HepG2 (cell line): ENCODE measurements around the gene PATZ1. TPM values are rescaled to one million over a fixed set of nuclear protein-coding genes. Genes with fewer than 3 reads are reported as not detected.

Source experiments
- ATAC-seq: fragments of 200-7000 bp; cut with Tn5 transposase; 3 replicates; pipeline ENCODE4 v1.9.1; 2020; ENCODE audit warnings: mild to moderate bottlenecking, moderate library complexity
- BruUV-seq: library from RNA; stranded (reverse); fragments of 400-500 nt; replicated peaks from 2 replicates; lab custom pipeline; 2021; lab: Mats Ljungman, UMichigan
- CTCF ChIA-PET: fragments of 300-600 bp; formaldehyde crosslinking; extraction: SDS; loops from one replicate; lab custom pipeline; 2021; ENCODE audit warnings: low total read pairs, inconsistent platforms, low intra/inter-chr PET ratio; lab: Yijun Ruan, JAX
- POLR2A ChIA-PET: fragments of 350-600 bp; sonication (Branson Sonifier 250); formaldehyde crosslinking; loops from one replicate; lab custom pipeline; 2020; ENCODE audit warnings: antibody characterized with exemption, inconsistent platforms; lab: Yijun Ruan, JAX
- DNase-seq: peaks from one replicate; pipeline ENCODE4 v3.0.0-alpha.2; 2015; ENCODE audit warnings: low spot score
- FAIRE-seq: peaks from 3 replicates; lab custom pipeline; 2011; peaks lifted over from hg19 to GRCh38; lab: Jason Lieb, UNC
- H2AFZ ChIP-seq: one replicate; pipeline ENCODE4 v1.6.1; 2011; ENCODE audit warnings: low read length, inconsistent platforms
- H3K27ac ChIP-seq: fragments of 300-600 bp; 3 replicates; pipeline ENCODE4 v1.8.0; 2011; ENCODE audit warnings: mixed run types, mild to moderate bottlenecking, mixed read lengths, low read length, inconsistent platforms; ENCODE audit not compliant: insufficient read depth; ENCODE audit errors: extremely low read length
- H3K27me3 ChIP-seq, 2 experiments: fragments of 200-600 bp in 1 of 2; 2 replicates in 1 of 2; 3 replicates in 1 of 2; pipeline versions ENCODE4 v1.6.0 to v1.8.0; 2011; ENCODE audit warnings: low read length in 2 of 2, mild to moderate bottlenecking in 2 of 2, moderate library complexity in 2 of 2, inconsistent platforms in 1 of 2; ENCODE audit not compliant: insufficient read depth in 2 of 2, control insufficient read depth in 1 of 2
- H3K36me3 ChIP-seq, 2 experiments: fragments of 200-600 bp in 1 of 2; replicated peaks in 1 of 2; 2 replicates in 1 of 2; 3 replicates in 1 of 2; pipeline versions ENCODE4 v1.5.1 to v1.8.0; 2011; ENCODE audit warnings: low read length in 2 of 2, inconsistent platforms in 1 of 2; ENCODE audit not compliant: insufficient read depth in 2 of 2, control insufficient read depth in 1 of 2
- H3K4me1 ChIP-seq: 2 replicates; pipeline ENCODE4 v1.5.1; 2012; ENCODE audit warnings: low read length, inconsistent platforms; ENCODE audit not compliant: insufficient read depth
- H3K4me2 ChIP-seq: 2 replicates; pipeline ENCODE4 v1.6.0; 2011; ENCODE audit warnings: low read depth, low read length, inconsistent platforms
- H3K4me3 ChIP-seq, 3 experiments: fragments of 200-600 bp in 1 of 3; sonication (generic), shearing (Covaris generic) in 1 of 3; replicated peaks in 1 of 3; 2 replicates each; pipeline ENCODE4 v1.5.1; 2011 to 2016; ENCODE audit warnings: low read length in 3 of 3, inconsistent platforms in 2 of 3, low read depth in 2 of 3, mild to moderate bottlenecking in 2 of 3, control low read depth in 1 of 3, mixed read lengths in 1 of 3; ENCODE audit not compliant: insufficient read depth in 1 of 3
- H3K79me2 ChIP-seq: one replicate; pipeline ENCODE4 v1.6.1; 2011; ENCODE audit warnings: low read length, inconsistent platforms; ENCODE audit not compliant: insufficient read depth
- H3K9ac ChIP-seq: 2 replicates; pipeline ENCODE4 v1.6.0; 2011; ENCODE audit warnings: mild to moderate bottlenecking, low read depth, low read length, inconsistent platforms; ENCODE audit not compliant: insufficient read depth
- H3K9me3 ChIP-seq: 2 replicates; pipeline ENCODE4 v1.5.1; 2012; ENCODE audit warnings: mild to moderate bottlenecking, low read length
- H4K20me1 ChIP-seq: 2 replicates; pipeline ENCODE4 v1.6.0; 2011; ENCODE audit warnings: inconsistent platforms, mild to moderate bottlenecking, low read length, moderate library complexity; ENCODE audit not compliant: insufficient read depth
- ASH2L ChIP-seq: fragments of 300-600, 200-600 bp; sonication (generic); IDR thresholded peaks from 2 replicates; pipeline ENCODE4 v1.7.0; 2017; ENCODE audit warnings: low read depth, mild to moderate bottlenecking, moderate library complexity, mixed read lengths, low read length; ENCODE audit not compliant: insufficient read length
- ELF3 ChIP-seq: IDR thresholded peaks from 2 replicates; pipeline ENCODE4 v1.6.1; 2016; ENCODE audit warnings: missing genetic modification reagents, missing compliant biosample characterization
- HOXA3 ChIP-seq: sonication (generic); formaldehyde crosslinking; IDR thresholded peaks from 2 replicates; pipeline ENCODE4 v1.5.0; 2020; ENCODE audit warnings: missing genetic modification reagents
- MED13 ChIP-seq: sonication (generic); formaldehyde crosslinking; IDR thresholded peaks from 2 replicates; pipeline ENCODE4 v1.5.0; 2020; ENCODE audit warnings: missing genetic modification reagents
- MIER2 ChIP-seq: IDR thresholded peaks from 2 replicates; pipeline ENCODE4 v1.6.1; 2016; ENCODE audit warnings: missing biosample characterization, missing genetic modification reagents
- NKX3-1 ChIP-seq: sonication (generic); formaldehyde crosslinking; IDR thresholded peaks from 2 replicates; pipeline ENCODE4 v1.5.0; 2020; ENCODE audit warnings: missing genetic modification reagents
- PAXIP1 ChIP-seq: sonication (generic); formaldehyde crosslinking; conservative IDR thresholded peaks from 2 replicates; pipeline ENCODE4 v1.4.0; 2020; ENCODE audit warnings: mild to moderate bottlenecking, missing genetic modification reagents, moderate library complexity
- PRMT3 ChIP-seq: sonication (generic); formaldehyde crosslinking; IDR thresholded peaks from 2 replicates; pipeline ENCODE4 v1.8.1; 2022; ENCODE audit warnings: low read depth, mild to moderate bottlenecking, moderate library complexity, missing genetic modification reagents, borderline replicate concordance
- RARA ChIP-seq: IDR thresholded peaks from 2 replicates; pipeline ENCODE4 v1.6.1; 2016; ENCODE audit warnings: missing genetic modification reagents, missing compliant biosample characterization
- SMARCC2 ChIP-seq: fragments of 450-650 bp; IDR thresholded peaks from 2 replicates; pipeline ENCODE4 v1.6.1; 2017; ENCODE audit warnings: antibody characterized with exemption, mild to moderate bottlenecking
- TAF15 ChIP-seq: fragments of 200-400 bp; formaldehyde crosslinking; IDR thresholded peaks from one replicate; pipeline ENCODE4 v1.6.1; 2018; ENCODE audit warnings: mild to moderate bottlenecking, low read depth, low read length; ENCODE audit not compliant: poor library complexity, severe bottlenecking
- ZBTB44 ChIP-seq: sonication (generic); formaldehyde crosslinking; IDR thresholded peaks from 2 replicates; pipeline ENCODE4 v1.4.0; 2020; ENCODE audit warnings: missing genetic modification reagents
- ZNF160 ChIP-seq: sonication (generic); formaldehyde crosslinking; IDR thresholded peaks from 2 replicates; pipeline ENCODE4 v1.8.0; 2022; ENCODE audit warnings: mild to moderate bottlenecking, inconsistent platforms, missing genetic modification reagents
- ZNF292 ChIP-seq: sonication (generic); formaldehyde crosslinking; IDR thresholded peaks from 2 replicates; pipeline ENCODE4 v1.8.1; 2022; ENCODE audit warnings: mild to moderate bottlenecking, low read depth, missing genetic modification reagents, borderline replicate concordance
- ZNF652 ChIP-seq: IDR thresholded peaks from 2 replicates; pipeline ENCODE4 v1.6.1; 2016; ENCODE audit warnings: low read depth, borderline replicate concordance
- ZNF660 ChIP-seq: sonication (generic); formaldehyde crosslinking; IDR thresholded peaks from 2 replicates; pipeline ENCODE4 v1.5.1; 2020; ENCODE audit warnings: mild to moderate bottlenecking, low read depth, missing genetic modification reagents, borderline replicate concordance
- WGBS: methylation state at CpG from one replicate; pipeline ENCODE4 v1.1.6; 2017; ENCODE audit warnings: low lambda C conversion rate; 5-methylcytosine and 5-hydroxymethylcytosine counted together
- in situ Hi-C: cut with HindIII; loops from 2 replicates; pipeline ENCODE4 v1.10.0; 2017; ENCODE audit warnings: low pct_unique_long_range_greater_than_20kb; ENCODE audit not compliant: extremely low pct_ligation_motif_present
- intact Hi-C: fragments of 100-400 bp; cut with micrococcal nuclease; formaldehyde crosslinking; loops from one replicate; pipeline ENCODE4 v1.10.0; 2022; ENCODE audit not compliant: unreplicated experiment
- polyA plus RNA-seq, 8 experiments: library from polyadenylated mRNA; depleted of rRNA in 3 of 8; stranded (reverse) in 7 of 8; unstranded in 1 of 8; fragments of >200 nt; fragmentation: Illumina TruSeq in 4 of 8; extraction: Trizol in 4 of 8; gene quantifications; 2 replicates each; pipeline versions ENCODE4 v1.2.1 to v1.2.3, GENCODE V29; 2011 to 2016; ENCODE audit warnings: low read depth in 4 of 8, missing spikeins in 1 of 8, mixed read lengths in 1 of 8; ENCODE audit not compliant: insufficient read depth in 1 of 8
- total RNA-seq, 5 experiments: library from RNA; depleted of rRNA; stranded (reverse); fragments of >200 nt; fragmentation: Illumina TruSeq; extraction: Trizol; gene quantifications; 2 replicates each; pipeline ENCODE4 v1.2.3, GENCODE V29; 2016; ENCODE audit warnings: low read depth in 1 of 5
- TF ChIP-seq, protein P1 (sequence below): sonication (generic); formaldehyde crosslinking; IDR thresholded peaks from 2 replicates; pipeline ENCODE4 v1.4.0; 2020; ENCODE audit warnings: mild to moderate bottlenecking, missing genetic modification reagents
- TF ChIP-seq, protein P2 (sequence below): sonication (generic); formaldehyde crosslinking; IDR thresholded peaks from 2 replicates; pipeline ENCODE4 v1.4.0; 2020; ENCODE audit warnings: mild to moderate bottlenecking, missing genetic modification reagents

The PATZ1 gene
- total and polyA plus RNA-seq, 2 of the 13 experiments (the other 11 are each of a cell fraction or from before 2014, with no cell fraction given) = 24.9 to 30.5 TPM

- Histone ChIP-seq H2AFZ (no peak overlapping the region), H3K4me1 (peaks cover 25% of the 10 kb centered on the region), H3K27me3 (no peaks in the 10 kb centered on the region), H3K4me2 (peak overlapping the region; percentile 63), H3K9me3 (no peaks in the 10 kb centered on the region), H4K20me1 (no peaks in the 10 kb centered on the region), H3K4me3 (no peak overlapping the region; a peak in 1 of 6 replicates), H3K9ac (no peak overlapping the region), H3K27ac (no peak overlapping the region), H3K79me2 (no peaks in the 10 kb centered on the region), H3K36me3 (no peaks in the 10 kb centered on the region)
- intact Hi-C loops = no loop called here
- FAIRE-seq = peak; percentile 48
- ChIA-PET CTCF (no interaction called here), POLR2A (interaction anchor here (0.7 to 2.4 kb wide), 2 partner anchors 10 to 46 kb away, joined by 3 to 10 read pairs; partner anchors contain the start of gene PATZ1)
- in situ Hi-C loops = no loop called here
- peak; percentile 93 for ATAC-seq
- BruUV-seq = no TSS peak
- DNase-seq = peak; percentile 41
- 2% methylated on average over 3 of the region's 3 CpGs for WGBS
- TF ChIP-seq MED13 = no peak
- TF ChIP-seq ZNF660 (CRISPR knock-in tag) = no peak
- TF ChIP-seq ZBTB44 (CRISPR knock-in tag) = no peak
- TF ChIP-seq ZNF292 (CRISPR knock-in tag) = peak; percentile 37; the same call in 1 of the 2 replicates
- 0 out of 2 replicates have a peak, but pooled peaks have one; percentile 9 for TF ChIP-seq RARA (CRISPR knock-in tag)
- TF ChIP-seq SMARCC2 = no peak
- no peak for TF ChIP-seq ZNF160
- no peak for TF ChIP-seq ASH2L
- TF ChIP-seq ELF3 (CRISPR knock-in tag) = 0 out of 2 replicates have a peak, but pooled peaks have one; percentile 24
- TF ChIP-seq MIER2 = no peak
- TF ChIP-seq, protein P1, sequence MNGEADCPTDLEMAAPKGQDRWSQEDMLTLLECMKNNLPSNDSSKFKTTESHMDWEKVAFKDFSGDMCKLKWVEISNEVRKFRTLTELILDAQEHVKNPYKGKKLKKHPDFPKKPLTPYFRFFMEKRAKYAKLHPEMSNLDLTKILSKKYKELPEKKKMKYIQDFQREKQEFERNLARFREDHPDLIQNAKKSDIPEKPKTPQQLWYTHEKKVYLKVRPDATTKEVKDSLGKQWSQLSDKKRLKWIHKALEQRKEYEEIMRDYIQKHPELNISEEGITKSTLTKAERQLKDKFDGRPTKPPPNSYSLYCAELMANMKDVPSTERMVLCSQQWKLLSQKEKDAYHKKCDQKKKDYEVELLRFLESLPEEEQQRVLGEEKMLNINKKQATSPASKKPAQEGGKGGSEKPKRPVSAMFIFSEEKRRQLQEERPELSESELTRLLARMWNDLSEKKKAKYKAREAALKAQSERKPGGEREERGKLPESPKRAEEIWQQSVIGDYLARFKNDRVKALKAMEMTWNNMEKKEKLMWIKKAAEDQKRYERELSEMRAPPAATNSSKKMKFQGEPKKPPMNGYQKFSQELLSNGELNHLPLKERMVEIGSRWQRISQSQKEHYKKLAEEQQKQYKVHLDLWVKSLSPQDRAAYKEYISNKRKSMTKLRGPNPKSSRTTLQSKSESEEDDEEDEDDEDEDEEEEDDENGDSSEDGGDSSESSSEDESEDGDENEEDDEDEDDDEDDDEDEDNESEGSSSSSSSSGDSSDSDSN (CRISPR knock-in tag) = no peak
- TF ChIP-seq, protein P2, sequence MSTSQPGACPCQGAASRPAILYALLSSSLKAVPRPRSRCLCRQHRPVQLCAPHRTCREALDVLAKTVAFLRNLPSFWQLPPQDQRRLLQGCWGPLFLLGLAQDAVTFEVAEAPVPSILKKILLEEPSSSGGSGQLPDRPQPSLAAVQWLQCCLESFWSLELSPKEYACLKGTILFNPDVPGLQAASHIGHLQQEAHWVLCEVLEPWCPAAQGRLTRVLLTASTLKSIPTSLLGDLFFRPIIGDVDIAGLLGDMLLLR = no peak
- peak; percentile 49; the same call in 1 of the 2 replicates for TF ChIP-seq ZNF652
- no peak for TF ChIP-seq NKX3-1 (CRISPR knock-in tag)
- no peak for TF ChIP-seq TAF15
- TF ChIP-seq HOXA3 (CRISPR knock-in tag) = no peak
- TF ChIP-seq PRMT3 = no peak
- peak; percentile 65 for TF ChIP-seq PAXIP1 (CRISPR knock-in tag)
Observed at GRCh38 chr22:31300896-31301295, 45.2 kb downstream of the PATZ1 start.
